Liver (tissue), 9 donors: ENCODE data around the gene SP2. TPM values are rescaled to one million over a fixed set of nuclear protein-coding genes. Genes with fewer than 3 reads are reported as not detected.

Experiments
- DNase-seq: peaks from one replicate; pipeline ENCODE4 v3.0.0-alpha.2; 2017; ENCODE audit warnings: low spot score
- H3K27ac ChIP-seq, 2 donors: one replicate each; pipeline ENCODE4 v1.7.0; 2013; ENCODE audit warnings: inconsistent platforms in 2 of 2, low read length in 2 of 2, control low read depth in 1 of 2, low read depth in 1 of 2, mild to moderate bottlenecking in 1 of 2
- H3K27me3 ChIP-seq, 4 donors: one replicate each; pipeline versions ENCODE4 v1.6.1 to v1.7.0; 2013; ENCODE audit warnings: low read length in 3 of 4, inconsistent platforms in 1 of 4, mild to moderate bottlenecking in 1 of 4, moderate library complexity in 1 of 4; ENCODE audit not compliant: control insufficient read depth in 4 of 4, insufficient read depth in 4 of 4
- H3K36me3 ChIP-seq, 4 donors: one replicate each; pipeline versions ENCODE4 v1.6.1 to v1.7.0; 2013; ENCODE audit warnings: low read length in 3 of 4, mild to moderate bottlenecking in 3 of 4, low read depth in 1 of 4, moderate library complexity in 1 of 4; ENCODE audit not compliant: control insufficient read depth in 4 of 4, insufficient read depth in 3 of 4
- H3K4me1 ChIP-seq, 4 donors: one replicate each; pipeline versions ENCODE4 v1.6.1 to v1.7.0; 2013; ENCODE audit warnings: low read length in 3 of 4, mild to moderate bottlenecking in 3 of 4, moderate library complexity in 1 of 4; ENCODE audit not compliant: control insufficient read depth in 4 of 4, insufficient read depth in 4 of 4
- H3K4me3 ChIP-seq, 3 donors: one replicate each; pipeline versions ENCODE4 v1.6.1 to v1.7.0; 2013; ENCODE audit warnings: low read length in 3 of 3, control low read depth in 1 of 3, low read depth in 1 of 3, mild to moderate bottlenecking in 1 of 3
- H3K9ac ChIP-seq, 2 donors: one replicate each; pipeline ENCODE4 v1.7.0; 2013; ENCODE audit warnings: low read length in 2 of 2, mild to moderate bottlenecking in 2 of 2, moderate library complexity in 2 of 2, control low read depth in 1 of 2, low read depth in 1 of 2
- H3K9me3 ChIP-seq, 4 donors: one replicate each; pipeline versions ENCODE4 v1.6.1 to v1.7.0; 2013; ENCODE audit warnings: low read length in 3 of 4; ENCODE audit not compliant: control insufficient read depth in 4 of 4
- EGR1 ChIP-seq, 2 donors: IDR thresholded peaks; 2 replicates each; pipeline ENCODE4 v1.6.1; 2016 to 2018; ENCODE audit warnings: antibody characterized with exemption in 2 of 2, low read depth in 2 of 2
- FOXA1 ChIP-seq: IDR thresholded peaks from 2 replicates; pipeline ENCODE4 v1.6.1; 2016; ENCODE audit warnings: antibody characterized with exemption
- FOXA2 ChIP-seq: IDR thresholded peaks from 2 replicates; pipeline ENCODE4 v1.6.1; 2016; ENCODE audit warnings: antibody characterized with exemption
- GABPA ChIP-seq, 2 donors: IDR thresholded peaks in 1 of 2; conservative IDR thresholded peaks in 1 of 2; 2 replicates each; pipeline ENCODE4 v1.6.1; 2016; ENCODE audit warnings: antibody characterized with exemption in 2 of 2, mild to moderate bottlenecking in 1 of 2, moderate library complexity in 1 of 2
- HNF4A ChIP-seq, 2 donors: conservative IDR thresholded peaks; 2 replicates each; pipeline ENCODE4 v1.6.1; 2016; ENCODE audit warnings: antibody characterized with exemption in 2 of 2, mild to moderate bottlenecking in 2 of 2
- HNF4G ChIP-seq: IDR thresholded peaks from 2 replicates; pipeline ENCODE4 v1.6.1; 2016; ENCODE audit warnings: antibody characterized with exemption
- JUND ChIP-seq, 2 donors: IDR thresholded peaks; 2 replicates each; pipeline ENCODE4 v1.6.1; 2016; ENCODE audit warnings: antibody characterized with exemption in 2 of 2
- NR2F2 ChIP-seq: IDR thresholded peaks from 2 replicates; pipeline ENCODE4 v1.6.1; 2016; ENCODE audit warnings: antibody characterized with exemption
- RAD21 ChIP-seq, 2 donors: IDR thresholded peaks; 2 replicates each; pipeline ENCODE4 v1.6.1; 2016; ENCODE audit warnings: antibody characterized with exemption in 2 of 2, mild to moderate bottlenecking in 2 of 2
- RXRA ChIP-seq, 2 donors: IDR thresholded peaks; 2 replicates each; pipeline ENCODE4 v1.6.1; 2017 to 2018; ENCODE audit warnings: antibody characterized with exemption in 2 of 2, mild to moderate bottlenecking in 1 of 2
- SP1 ChIP-seq: IDR thresholded peaks from 2 replicates; pipeline ENCODE4 v1.6.1; 2018; ENCODE audit warnings: antibody characterized with exemption, mild to moderate bottlenecking
- TAF1 ChIP-seq: conservative IDR thresholded peaks from 2 replicates; pipeline ENCODE4 v1.6.1; 2016; ENCODE audit warnings: antibody characterized with exemption, mild to moderate bottlenecking
- YY1 ChIP-seq: IDR thresholded peaks from 2 replicates; pipeline ENCODE4 v1.6.1; 2016; ENCODE audit warnings: antibody characterized with exemption, mild to moderate bottlenecking
- WGBS: extraction: QIAGEN DNeasy Blood & Tissue Kit; methylation state at CpG from one replicate; pipeline ENCODE4 v1.1.7; 2013; 5-methylcytosine and 5-hydroxymethylcytosine counted together
- polyA plus RNA-seq, 2 donors: library from polyadenylated mRNA; stranded (reverse) in 1 of 2; unstranded in 1 of 2; fragments of 200-250 nt in 1 of 2; fragments of >200 nt in 1 of 2; fragmentation: Nextera tagmentation in 1 of 2; extraction: Ambion mirVana in 1 of 2; gene quantifications; one replicate each; pipeline versions ENCODE4 v1.2.1 to v1.2.3, GENCODE V29; 2013 to 2015
- total RNA-seq, 2 donors: library from RNA; depleted of rRNA; stranded (reverse); fragments of >200 nt; gene quantifications; one replicate each; pipeline ENCODE4 v1.2.3, GENCODE V29; 2014
- TF ChIP-seq, protein P1 (sequence below): IDR thresholded peaks from 2 replicates; pipeline ENCODE4 v1.6.1; 2016; ENCODE audit warnings: antibody characterized with exemption
- TF ChIP-seq, protein P2 (sequence below): fragments of 150-350 bp; IDR thresholded peaks from 2 replicates; pipeline ENCODE4 v1.5.1; 2017; ENCODE audit warnings: improper control_type of control experiment, low read depth, low read length; ENCODE audit not compliant: missing input control
- TF ChIP-seq, protein P3 (sequence below): IDR thresholded peaks from 2 replicates; pipeline ENCODE4 v1.6.1; 2016; ENCODE audit warnings: antibody characterized with exemption
- TF ChIP-seq, protein P4 (sequence below): IDR thresholded peaks from 2 replicates; pipeline ENCODE4 v1.6.1; 2016; ENCODE audit warnings: antibody characterized with exemption
- donor health status: healthy.
- donor health status: healthy.
- donor health status: healthy.
- donor health status: healthy.
- donor health status: healthy.

The SP2 gene
- total and polyA plus RNA-seq, 4 donors, result 2.2 to 5.7 (median 3.8) TPM

DNA sequence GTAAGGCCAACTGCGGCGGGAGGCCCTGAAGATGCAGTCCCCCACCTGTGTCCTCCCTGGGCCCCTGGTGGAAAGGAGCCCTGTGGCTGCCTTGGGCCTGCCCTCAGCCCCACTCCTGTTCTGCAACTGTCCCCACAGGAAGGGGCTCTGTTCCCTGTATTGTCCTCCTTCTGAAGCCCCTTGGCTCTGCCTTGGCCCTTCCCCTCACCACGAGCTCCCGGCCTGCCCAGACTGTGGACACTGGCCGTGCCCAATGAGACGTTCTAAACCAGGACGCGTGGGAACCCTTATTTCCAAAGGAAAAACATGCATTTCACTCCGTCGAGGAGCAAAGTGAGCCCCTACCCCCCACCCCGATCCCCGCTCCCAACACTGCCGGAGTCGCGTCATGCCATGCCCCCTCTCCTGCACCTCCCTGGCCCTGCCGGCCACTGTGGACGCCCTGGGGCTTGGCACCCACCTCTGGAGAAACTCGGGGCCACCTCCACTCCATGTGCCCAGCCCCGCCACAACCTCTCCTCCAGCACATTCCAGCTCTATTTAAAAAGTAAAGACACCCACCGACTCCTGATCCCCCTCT, 31.9 kb downstream of the SP2 start:
- Histone ChIP-seq H3K4me1 (peaks cover 0 to 15% (median 11%) of the 10 kb centered on the region in 4 donors), H3K9ac (no peak overlapping the region), H3K27me3 (no peaks in the 10 kb centered on the region), H3K27ac (no peak overlapping the region), H3K4me3 (no peak overlapping the region), H3K9me3 (no peaks in the 10 kb centered on the region), H3K36me3 (peaks cover 0 to 27% (median 18%) of the 10 kb centered on the region in 4 donors)
- 96% methylated on average over 20 of the region's 20 CpGs for WGBS
- TF ChIP-seq RXRA (IDR thresholded peaks at IDR 0.05), result no peak
- TF ChIP-seq JUND (IDR thresholded peaks at IDR 0.05), result no peak
- TF ChIP-seq NR2F2, result no peak
- no peak for TF ChIP-seq HNF4G
- TF ChIP-seq FOXA1, result no peak
- TF ChIP-seq, protein P1, sequence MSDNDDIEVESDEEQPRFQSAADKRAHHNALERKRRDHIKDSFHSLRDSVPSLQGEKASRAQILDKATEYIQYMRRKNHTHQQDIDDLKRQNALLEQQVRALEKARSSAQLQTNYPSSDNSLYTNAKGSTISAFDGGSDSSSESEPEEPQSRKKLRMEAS, result no peak
- TF ChIP-seq HNF4A (conservative IDR thresholded peaks at IDR 0.05), result no peak
- no peak for TF ChIP-seq SP1
- TF ChIP-seq, protein P2, sequence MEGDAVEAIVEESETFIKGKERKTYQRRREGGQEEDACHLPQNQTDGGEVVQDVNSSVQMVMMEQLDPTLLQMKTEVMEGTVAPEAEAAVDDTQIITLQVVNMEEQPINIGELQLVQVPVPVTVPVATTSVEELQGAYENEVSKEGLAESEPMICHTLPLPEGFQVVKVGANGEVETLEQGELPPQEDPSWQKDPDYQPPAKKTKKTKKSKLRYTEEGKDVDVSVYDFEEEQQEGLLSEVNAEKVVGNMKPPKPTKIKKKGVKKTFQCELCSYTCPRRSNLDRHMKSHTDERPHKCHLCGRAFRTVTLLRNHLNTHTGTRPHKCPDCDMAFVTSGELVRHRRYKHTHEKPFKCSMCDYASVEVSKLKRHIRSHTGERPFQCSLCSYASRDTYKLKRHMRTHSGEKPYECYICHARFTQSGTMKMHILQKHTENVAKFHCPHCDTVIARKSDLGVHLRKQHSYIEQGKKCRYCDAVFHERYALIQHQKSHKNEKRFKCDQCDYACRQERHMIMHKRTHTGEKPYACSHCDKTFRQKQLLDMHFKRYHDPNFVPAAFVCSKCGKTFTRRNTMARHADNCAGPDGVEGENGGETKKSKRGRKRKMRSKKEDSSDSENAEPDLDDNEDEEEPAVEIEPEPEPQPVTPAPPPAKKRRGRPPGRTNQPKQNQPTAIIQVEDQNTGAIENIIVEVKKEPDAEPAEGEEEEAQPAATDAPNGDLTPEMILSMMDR, result no peak
- no peak for TF ChIP-seq EGR1 (IDR thresholded peaks at IDR 0.05; ENCODE audit: low read depth in 2 of 2)
- no peak for TF ChIP-seq TAF1
- TF ChIP-seq, protein P3, sequence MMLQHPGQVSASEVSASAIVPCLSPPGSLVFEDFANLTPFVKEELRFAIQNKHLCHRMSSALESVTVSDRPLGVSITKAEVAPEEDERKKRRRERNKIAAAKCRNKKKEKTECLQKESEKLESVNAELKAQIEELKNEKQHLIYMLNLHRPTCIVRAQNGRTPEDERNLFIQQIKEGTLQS, result no peak
- no peak for TF ChIP-seq FOXA2
- no peak for TF ChIP-seq GABPA (IDR thresholded peaks at IDR 0.05 in 1 of 2, conservative IDR thresholded peaks at IDR 0.05 in 1 of 2)
- no peak for TF ChIP-seq YY1
- TF ChIP-seq, protein P4, sequence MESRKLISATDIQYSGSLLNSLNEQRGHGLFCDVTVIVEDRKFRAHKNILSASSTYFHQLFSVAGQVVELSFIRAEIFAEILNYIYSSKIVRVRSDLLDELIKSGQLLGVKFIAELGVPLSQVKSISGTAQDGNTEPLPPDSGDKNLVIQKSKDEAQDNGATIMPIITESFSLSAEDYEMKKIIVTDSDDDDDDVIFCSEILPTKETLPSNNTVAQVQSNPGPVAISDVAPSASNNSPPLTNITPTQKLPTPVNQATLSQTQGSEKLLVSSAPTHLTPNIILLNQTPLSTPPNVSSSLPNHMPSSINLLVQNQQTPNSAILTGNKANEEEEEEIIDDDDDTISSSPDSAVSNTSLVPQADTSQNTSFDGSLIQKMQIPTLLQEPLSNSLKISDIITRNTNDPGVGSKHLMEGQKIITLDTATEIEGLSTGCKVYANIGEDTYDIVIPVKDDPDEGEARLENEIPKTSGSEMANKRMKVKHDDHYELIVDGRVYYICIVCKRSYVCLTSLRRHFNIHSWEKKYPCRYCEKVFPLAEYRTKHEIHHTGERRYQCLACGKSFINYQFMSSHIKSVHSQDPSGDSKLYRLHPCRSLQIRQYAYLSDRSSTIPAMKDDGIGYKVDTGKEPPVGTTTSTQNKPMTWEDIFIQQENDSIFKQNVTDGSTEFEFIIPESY, result no peak
- no peak for DNase-seq

DNA sequence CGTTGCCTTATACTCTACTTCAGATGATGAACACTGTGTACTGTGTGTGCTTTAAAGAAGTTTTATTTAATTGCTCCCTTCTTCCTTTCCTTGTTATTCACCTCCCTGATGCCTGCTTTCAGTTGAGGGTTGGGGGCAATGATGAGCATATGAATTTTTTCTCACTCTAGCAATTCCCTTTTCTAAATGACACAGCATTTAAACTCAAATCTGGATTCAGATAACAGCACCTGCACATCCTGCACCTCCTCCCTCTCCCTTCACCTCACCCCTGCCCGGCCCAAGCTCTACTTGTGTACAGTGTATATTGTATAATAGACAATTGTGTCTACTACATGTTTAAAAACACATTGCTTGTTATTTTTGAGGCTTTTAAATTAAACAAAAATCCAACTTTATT, 32.4 kb downstream of the SP2 start:
- Histone ChIP-seq H3K27me3 (no peaks in the 10 kb centered on the region), H3K9me3 (no peaks in the 10 kb centered on the region), H3K4me3 (no peak overlapping the region), H3K4me1 (peaks cover 0 to 15% (median 11%) of the 10 kb centered on the region in 4 donors), H3K36me3 (peaks cover 0 to 23% (median 14%) of the 10 kb centered on the region in 4 donors), H3K9ac (no peak overlapping the region), H3K27ac (no peak overlapping the region)
- no peak for TF ChIP-seq NR2F2
- TF ChIP-seq EGR1 (IDR thresholded peaks at IDR 0.05; ENCODE audit: low read depth in 2 of 2), result no peak
- TF ChIP-seq RAD21 (IDR thresholded peaks at IDR 0.05), result no peak
- TF ChIP-seq, protein P3, result no peak
- no peak for TF ChIP-seq FOXA2
- TF ChIP-seq HNF4G, result no peak
- TF ChIP-seq RXRA (IDR thresholded peaks at IDR 0.05), result no peak
- TF ChIP-seq, protein P4, result no peak
- no peak for TF ChIP-seq HNF4A (conservative IDR thresholded peaks at IDR 0.05)
- TF ChIP-seq, protein P2, result no peak
- no peak for TF ChIP-seq YY1
- no peak for TF ChIP-seq SP1
- TF ChIP-seq, protein P1, result no peak
- 85% methylated on average over 2 of the region's 2 CpGs for WGBS
- no peak for DNase-seq
